GM10266 (cell line): Measurements from ENCODE around the gene TMEM82.

Experiments
- DNase-seq: peaks from one replicate; pipeline ENCODE4 v3.0.0; 2012; ENCODE audit errors: extremely low spot score
- CTCF ChIP-seq: IDR thresholded peaks from 2 replicates; pipeline ENCODE4 v1.5.1; 2012; ENCODE audit warnings: mild to moderate bottlenecking, low read depth; ENCODE audit not compliant: control insufficient read depth, insufficient read depth; ENCODE audit errors: missing control alignments

The TMEM82 gene

DNA sequence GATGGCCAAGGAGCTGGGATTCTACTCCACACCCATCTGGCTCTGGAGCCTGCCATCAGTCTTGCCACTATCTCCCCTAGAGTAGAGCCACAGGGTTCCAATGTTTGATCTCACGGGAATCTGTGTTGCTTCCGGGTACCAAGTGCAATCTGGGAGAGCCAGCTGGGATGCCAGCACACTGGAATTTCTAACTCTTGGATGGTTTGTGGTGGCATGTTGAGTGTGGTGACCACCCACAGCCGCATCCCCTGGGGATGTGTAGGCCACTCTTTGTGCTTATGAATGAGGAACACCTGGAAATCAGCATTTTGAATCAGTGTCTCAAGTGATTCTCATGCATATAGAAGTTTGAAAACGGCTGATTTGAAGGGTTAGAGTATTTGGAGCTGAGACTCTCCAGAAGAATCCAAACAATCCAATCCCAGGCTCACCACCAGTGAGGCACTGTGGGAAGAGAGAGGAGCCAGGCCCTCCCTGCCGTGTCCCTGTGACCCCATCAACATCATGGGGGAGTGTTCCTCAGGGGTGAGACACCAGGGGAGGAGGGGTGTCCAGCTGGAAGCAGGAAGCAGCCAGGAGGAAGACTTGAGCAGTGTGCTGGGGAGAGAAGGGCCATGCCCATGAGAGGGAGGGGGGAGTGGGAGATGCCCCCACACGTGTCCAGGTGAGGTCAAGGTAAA is 29.7 kb downstream of the TMEM82 start:
- no peak for DNase-seq
- no peak for TF ChIP-seq CTCF

GRCh38 chr1:15775706-15776105 is 33.4 kb downstream of the TMEM82 start:
- DNase-seq = no peak
- TF ChIP-seq CTCF = no peak

- TF ChIP-seq CTCF = no peak
- no peak for DNase-seq
Observed at GRCh38 chr1:15777909-15778707, 35.8 kb downstream of the TMEM82 start.

DNA sequence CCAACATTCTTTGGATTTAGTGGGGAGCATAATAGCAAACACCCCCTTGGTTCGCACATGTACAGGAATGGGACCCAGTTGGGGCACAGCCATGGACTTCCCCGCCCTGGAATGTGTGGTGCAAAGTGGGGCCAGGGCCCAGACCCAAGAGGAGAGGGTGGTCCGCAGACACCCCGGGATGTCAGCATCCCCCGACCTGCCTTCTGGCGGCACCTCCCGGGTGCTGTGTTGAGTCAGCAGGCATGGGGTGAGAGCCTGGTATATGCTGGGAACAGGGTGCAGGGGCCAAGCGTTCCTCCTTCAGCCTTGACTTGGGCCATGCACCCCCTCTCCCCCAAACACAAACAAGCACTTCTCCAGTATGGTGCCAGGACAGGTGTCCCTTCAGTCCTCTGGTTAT is 43.4 kb downstream of the TMEM82 start:
- no peak for DNase-seq
- TF ChIP-seq CTCF = no peak

GRCh38 chr1:15786581-15786980 is 44.3 kb downstream of the TMEM82 start:
- no peak for TF ChIP-seq CTCF
- DNase-seq = no peak

DNA sequence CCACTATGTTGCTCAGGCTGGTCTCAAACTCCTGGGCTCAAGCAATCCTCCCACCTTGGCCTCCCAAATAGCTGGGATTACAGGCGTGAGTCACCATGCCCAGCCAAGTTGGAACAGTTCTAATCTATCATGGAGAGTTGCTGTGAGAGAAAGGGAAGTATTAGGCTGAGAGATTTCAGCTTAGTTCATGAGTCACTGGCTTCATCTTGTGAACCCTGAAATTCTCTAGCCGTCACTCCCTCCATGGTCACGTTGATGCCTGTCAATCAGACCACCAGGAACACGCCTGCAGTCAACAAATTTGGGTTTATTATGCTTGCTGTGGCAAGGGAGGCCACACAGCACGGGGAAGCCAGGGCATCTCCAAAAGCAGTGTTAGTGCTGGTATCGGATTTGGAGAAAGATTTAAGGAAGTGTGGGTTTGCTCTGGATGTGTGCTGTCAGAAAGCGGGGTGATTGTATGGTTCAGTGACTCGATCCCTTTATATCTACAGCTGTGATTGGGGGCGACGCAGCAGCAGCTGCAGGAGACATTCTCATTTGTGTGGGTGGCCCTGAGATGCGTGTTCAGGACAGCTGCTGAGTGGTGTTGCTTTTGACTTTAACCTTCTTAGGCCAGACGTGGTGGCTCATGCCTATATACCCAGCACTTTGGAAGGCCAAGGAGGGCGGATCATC is 46.5 kb downstream of the TMEM82 start:
- no peak for TF ChIP-seq CTCF

More for the DNA sequence above, 46.5 kb downstream of the TMEM82 start:
- DNase-seq = no peak
